ENCODE measurements around the gene CDH4. TPM values are rescaled to one million over a fixed set of nuclear protein-coding genes. Genes with fewer than 3 reads are reported as not detected.
A peak's percentile ranks its signal among the peaks of the same experiment; 100 is the strongest.

Gene CDH4
- total and polyA plus RNA-seq, 2 of the 8 experiments (the other 6 are each of a cell fraction or from before 2014, with no cell fraction given): 4.3 to 7.9 TPM

DNA sequence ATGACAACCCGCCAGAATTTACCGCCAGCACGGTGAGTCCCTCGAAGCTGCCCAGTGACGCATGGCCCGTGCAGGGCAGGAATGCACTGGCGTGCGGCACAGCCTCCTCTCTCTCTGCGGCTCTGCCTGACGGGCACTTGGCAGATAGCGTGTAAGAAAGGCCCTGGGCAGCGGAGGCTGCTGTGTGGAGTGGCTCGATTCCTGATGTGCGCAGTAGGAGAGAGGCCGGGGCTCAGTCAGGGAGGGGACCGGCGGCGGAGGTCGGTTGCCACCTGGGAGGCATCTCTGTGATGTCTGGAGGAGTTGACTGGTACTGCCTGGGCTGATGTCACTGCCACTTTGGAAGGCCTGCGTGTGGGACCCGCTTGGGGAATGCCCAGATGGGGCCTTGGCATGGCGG lies 643.0 kb downstream of the CDH4 start:
- FAIRE-seq: no peak
- Histone ChIP-seq H3K27ac (ENCODE audit: low read depth, low read length) (no peak overlapping the region), H3K14ac (ENCODE audit: insufficient read length) (no peak overlapping the region), H4K20me1 (replicated peaks in 1 of 2; ENCODE audit: control insufficient read depth in 1 of 2, insufficient read depth in 2 of 2, low read length in 2 of 2) (peaks cover 2 to 5% of the 10 kb centered on the region in 2 experiments), H4K5ac (ENCODE audit: insufficient read length, low read depth, low read length) (no peak overlapping the region), H2BK120ac (replicated peaks; ENCODE audit: low read depth, low read length) (no peak overlapping the region), H2BK20ac (ENCODE audit: low read length) (no peak overlapping the region), H4K91ac (replicated peaks; ENCODE audit: insufficient read length, low read length) (no peak overlapping the region), H3K4me2 (ENCODE audit: insufficient read depth in 1 of 2, low read depth in 2 of 2, low read length in 2 of 2) (no peak overlapping the region), H3K4ac (replicated peaks; ENCODE audit: insufficient read length, low read depth, low read length) (no peak overlapping the region), H2BK5ac (ENCODE audit: low read depth, low read length) (no peak overlapping the region), H3K56ac (replicated peaks; ENCODE audit: insufficient read length, low read depth, low read length) (no peak overlapping the region), H3K4me3 (ENCODE audit: extremely low read depth in 1 of 4, insufficient read depth in 2 of 4, low read depth in 3 of 4, low read length in 4 of 4) (no peak overlapping the region), H3K79me2 (ENCODE audit: control insufficient read depth in 1 of 2, insufficient read depth in 2 of 2, low read length in 2 of 2) (no peaks in the 10 kb centered on the region), H3K9ac (replicated peaks in 1 of 4; ENCODE audit: extremely low read depth in 1 of 4, low read depth in 3 of 4, low read length in 3 of 4) (no peak overlapping the region), H3K9me3 (ENCODE audit: insufficient read depth in 2 of 2, low read depth in 1 of 2, low read length in 1 of 2) (0 out of 4 replicates have a peak, but pooled peaks cover 0 to 2% of the 10 kb centered on the region in 2 experiments), H2BK15ac (ENCODE audit: low read length) (no peak overlapping the region), H4K8ac (ENCODE audit: extremely low read depth, insufficient read depth, low read length) (no peak overlapping the region; the same call in 1 of the 2 replicates), H3K4me1 (replicated peaks in 1 of 4; ENCODE audit: control insufficient read depth in 3 of 4, insufficient read depth in 4 of 4, low read length in 3 of 4) (no peaks in the 10 kb centered on the region), H3K27me3 (replicated peaks in 1 of 4; ENCODE audit: control insufficient read depth in 3 of 4, extremely low read depth in 1 of 4, insufficient read depth in 3 of 4, low read length in 3 of 4) (peaks cover 0 to 6% (median 0%) of the 10 kb centered on the region in 4 experiments; a peak in 2 of 7 replicates), H2BK12ac (ENCODE audit: low read depth, low read length) (no peak overlapping the region), H3K23me2 (ENCODE audit: low read depth, low read length) (peaks cover 16% of the 10 kb centered on the region; the same call in 1 of the 2 replicates), H3K36me3 (ENCODE audit: control insufficient read depth in 2 of 4, insufficient read depth in 4 of 4, low read length in 3 of 4) (no peaks in the 10 kb centered on the region), H2AK5ac (ENCODE audit: low read depth, low read length) (peak overlapping the region; percentile 75; the same call in 1 of the 2 replicates), H3K79me1 (ENCODE audit: low read depth, low read length) (no peaks in the 10 kb centered on the region), H3K18ac (ENCODE audit: extremely low read depth, low read length) (no peak overlapping the region), H3K23ac (ENCODE audit: insufficient read length) (no peak overlapping the region), H2AFZ (ENCODE audit: low read length) (no peak overlapping the region)
- ChIA-PET CTCF (ENCODE audit: partially characterized antibody) (interaction anchor here (1.7 kb wide), 1 partner anchor 9 kb away, joined by 20 read pairs; no protein-coding TSS in a partner anchor), POLR2A (ENCODE audit: partially characterized antibody) (no interaction called here)
- TF ChIP-seq SP2 (IDR thresholded peaks at IDR 0.05; ENCODE audit: low read length) (no peak), TAF1 (IDR thresholded peaks at IDR 0.05; ENCODE audit: low read depth, low read length) (no peak), SUZ12 (IDR thresholded peaks at IDR 0.05; ENCODE audit: low read length) (no peak), EP300 (IDR thresholded peaks at IDR 0.05; ENCODE audit: borderline replicate concordance in 1 of 2, low read depth in 2 of 2, low read length in 2 of 2) (no peak), ASH2L (IDR thresholded peaks at IDR 0.05; ENCODE audit: low read length) (no peak), CBX8 (IDR thresholded peaks at IDR 0.05; ENCODE audit: borderline replicate concordance, low read depth, low read length) (no peak)
- 89% methylated on average over 15 of the region's 22 CpGs; no CpG with 5 or more reads in 1 of the 2 experiments for WGBS, 2 experiments (ENCODE audit: extremely low coverage in 1 of 2, insufficient coverage in 1 of 2, insufficient read length in 1 of 2, insufficient replicate concordance in 2 of 2, low coverage in 1 of 2, low lambda C conversion rate in 2 of 2, missing lambda C conversion rate in 1 of 2)
- no peak for DNase-seq (ENCODE audit: low read depth in 1 of 2, low spot score in 2 of 2)

Data from H1 (cell line).